Hepatocyte (in vitro differentiated cells): ENCODE data around the gene CHMP5.

Source experiments
- EZH2 ChIP-seq: fragments of 200-600 bp; sonication (generic); IDR thresholded peaks from 2 replicates; pipeline ENCODE4 v1.6.1; 2016; ENCODE audit warnings: antibody characterized with exemption, mild to moderate bottlenecking, borderline replicate concordance
- EZH2phosphoT487 ChIP-seq: fragments of 200-600 bp; sonication (generic); IDR thresholded peaks from one replicate; pipeline ENCODE4 v1.6.1; 2018; ENCODE audit warnings: antibody characterized with exemption, mild to moderate bottlenecking, low read depth, moderate library complexity; ENCODE audit not compliant: unreplicated experiment, severe bottlenecking
- TF ChIP-seq, protein P1 (sequence below): fragments of 200-600 bp; sonication (generic); IDR thresholded peaks from 2 replicates; pipeline ENCODE4 v1.5.1; 2016; ENCODE audit warnings: antibody characterized with exemption, mild to moderate bottlenecking; ENCODE audit not compliant: poor library complexity

DNA sequence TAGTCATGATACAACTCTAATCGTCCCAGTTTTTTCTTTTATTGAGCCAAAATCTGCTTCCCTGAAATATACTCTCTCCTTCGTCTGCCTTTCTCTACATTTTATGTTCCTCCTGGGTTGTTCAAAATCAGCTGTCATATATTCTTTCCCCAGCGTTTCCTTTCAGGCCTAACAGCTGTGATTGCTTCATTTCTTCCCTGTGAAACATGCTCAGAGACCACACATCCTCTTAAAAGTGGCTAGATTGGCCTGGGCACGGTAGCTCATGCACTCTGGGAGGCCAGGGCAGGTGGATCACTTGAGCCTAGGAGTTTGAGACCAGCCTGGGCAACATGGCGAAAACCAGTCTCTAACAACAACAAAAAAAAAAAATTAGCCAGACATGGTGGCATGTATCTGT lies 50.5 kb downstream of the CHMP5 start:
- TF ChIP-seq, protein P1, sequence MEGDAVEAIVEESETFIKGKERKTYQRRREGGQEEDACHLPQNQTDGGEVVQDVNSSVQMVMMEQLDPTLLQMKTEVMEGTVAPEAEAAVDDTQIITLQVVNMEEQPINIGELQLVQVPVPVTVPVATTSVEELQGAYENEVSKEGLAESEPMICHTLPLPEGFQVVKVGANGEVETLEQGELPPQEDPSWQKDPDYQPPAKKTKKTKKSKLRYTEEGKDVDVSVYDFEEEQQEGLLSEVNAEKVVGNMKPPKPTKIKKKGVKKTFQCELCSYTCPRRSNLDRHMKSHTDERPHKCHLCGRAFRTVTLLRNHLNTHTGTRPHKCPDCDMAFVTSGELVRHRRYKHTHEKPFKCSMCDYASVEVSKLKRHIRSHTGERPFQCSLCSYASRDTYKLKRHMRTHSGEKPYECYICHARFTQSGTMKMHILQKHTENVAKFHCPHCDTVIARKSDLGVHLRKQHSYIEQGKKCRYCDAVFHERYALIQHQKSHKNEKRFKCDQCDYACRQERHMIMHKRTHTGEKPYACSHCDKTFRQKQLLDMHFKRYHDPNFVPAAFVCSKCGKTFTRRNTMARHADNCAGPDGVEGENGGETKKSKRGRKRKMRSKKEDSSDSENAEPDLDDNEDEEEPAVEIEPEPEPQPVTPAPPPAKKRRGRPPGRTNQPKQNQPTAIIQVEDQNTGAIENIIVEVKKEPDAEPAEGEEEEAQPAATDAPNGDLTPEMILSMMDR, result no peak
- no peak for TF ChIP-seq EZH2
- TF ChIP-seq EZH2phosphoT487, result no peak
